Erythroblast (primary cell): Measurements from ENCODE around the gene ECHS1.

ENCODE experiments used
- DNase-seq, 2 experiments: peaks; one replicate each; lab custom pipeline; 2025; lab: John Stamatoyannopoulos, UW
- GATA1 ChIP-seq: IDR thresholded peaks from 2 replicates; pipeline ENCODE4 v1.6.1; 2011; ENCODE audit warnings: low read depth, mild to moderate bottlenecking, control low read depth, low read length, moderate library complexity
- POLR2A ChIP-seq: IDR thresholded peaks from 2 replicates; pipeline ENCODE4 v1.6.1; 2011; ENCODE audit warnings: mild to moderate bottlenecking, low read length

ECHS1 gene

DNA sequence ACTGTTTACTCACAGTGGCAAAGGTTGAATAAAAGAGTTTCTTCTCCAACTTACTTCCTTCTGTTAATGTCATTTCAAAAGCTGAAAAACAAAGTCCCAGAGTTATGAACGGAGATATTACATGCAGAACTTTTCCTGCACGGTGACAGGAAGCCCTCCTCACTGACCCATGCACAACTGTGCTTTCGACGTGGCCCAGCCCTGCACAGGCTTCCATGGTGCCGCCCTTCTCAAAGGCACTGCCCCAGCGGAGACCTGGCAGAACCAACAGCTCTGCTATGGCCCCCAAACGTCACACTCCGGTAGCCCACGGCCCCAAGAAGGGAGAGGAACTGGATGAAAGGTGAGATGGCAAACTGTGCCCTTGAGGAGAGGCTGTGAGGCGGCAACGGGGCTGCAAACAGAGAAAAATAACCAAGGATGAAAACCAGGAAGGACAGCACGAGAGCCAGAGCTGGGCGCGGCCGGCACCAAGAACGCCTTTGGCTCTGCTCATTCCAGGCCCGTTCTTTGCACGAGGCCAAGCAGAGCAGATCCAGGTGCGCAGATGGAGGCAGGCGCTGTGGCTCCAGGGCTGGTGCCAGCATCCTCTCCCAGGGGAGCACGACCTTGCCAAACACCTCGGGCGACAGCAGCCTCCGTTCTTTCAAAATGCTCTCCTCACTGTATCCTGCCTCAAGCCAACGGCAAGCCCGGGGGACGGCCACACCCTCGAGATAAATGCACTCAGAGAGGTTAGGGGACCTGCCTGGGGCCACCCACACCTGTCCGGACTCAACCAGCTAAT, 8.3 kb downstream of the ECHS1 start:
- no peak for DNase-seq
- no peak for TF ChIP-seq GATA1
- no peak for TF ChIP-seq POLR2A

DNA sequence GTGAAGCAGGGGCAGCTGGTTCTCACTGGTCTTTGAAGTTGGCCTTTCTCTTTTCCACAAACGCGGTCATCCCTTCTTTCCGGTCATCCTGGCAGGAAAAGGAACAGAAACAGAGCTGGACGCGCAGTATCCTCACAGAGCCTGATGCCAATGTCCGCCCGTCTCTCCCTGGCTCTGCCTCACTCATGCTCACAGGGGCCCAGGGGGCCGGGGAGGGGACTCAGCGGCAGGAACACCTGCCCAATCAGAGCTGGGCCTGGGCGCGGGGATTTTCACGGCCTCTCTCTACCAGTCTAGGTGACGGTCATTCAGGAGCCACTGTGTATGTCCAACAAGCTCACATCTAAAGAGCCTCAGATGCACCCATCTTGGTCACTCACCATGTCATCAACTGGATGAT, 10.3 kb downstream of the ECHS1 start:
- TF ChIP-seq POLR2A, result no peak
- no peak for TF ChIP-seq GATA1
- DNase-seq, result no peak

GRCh38 chr10:133361773-133362441, 11.2 kb downstream of the ECHS1 start:
- DNase-seq, result no peak
- TF ChIP-seq POLR2A, result no peak
- no peak for TF ChIP-seq GATA1

DNA sequence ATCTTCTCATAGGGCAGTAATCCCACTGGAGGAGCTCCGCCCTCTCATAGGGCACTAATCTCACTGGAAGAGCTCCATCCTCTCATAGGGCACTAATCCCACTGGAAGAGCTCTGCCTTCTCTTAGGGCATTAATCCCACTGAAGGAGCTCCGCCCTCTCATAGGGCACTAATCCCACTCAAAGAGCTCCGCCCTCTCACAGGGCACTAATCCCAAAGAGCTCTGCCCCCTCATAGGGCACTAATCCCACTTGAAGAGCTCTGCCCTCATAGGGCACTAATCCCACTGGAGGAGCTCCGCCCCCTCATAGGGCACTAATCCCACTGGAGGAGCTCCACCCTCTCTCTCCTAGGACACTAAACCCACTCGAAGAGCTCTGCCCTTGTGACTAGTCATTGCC, 11.9 kb downstream of the ECHS1 start:
- DNase-seq, result no peak
- no peak for TF ChIP-seq GATA1
- no peak for TF ChIP-seq POLR2A

GRCh38 chr10:133359972-133360610, 13.1 kb downstream of the ECHS1 start:
- TF ChIP-seq POLR2A, result no peak
- TF ChIP-seq GATA1, result no peak

GRCh38 chr10:133359554-133359971, 13.6 kb downstream of the ECHS1 start:
- TF ChIP-seq GATA1, result no peak
- TF ChIP-seq POLR2A, result no peak
- peak; percentile 74 to 82 for DNase-seq

More at GRCh38 chr10:133359972-133360610, 13.1 kb downstream of the ECHS1 start:
- peak in 1 of 2 experiments; percentile 74 for DNase-seq

- TF ChIP-seq GATA1 (no peak), POLR2A (no peak)
- DNase-seq, result no peak
Measured at GRCh38 chr10:133358925-133359310, 14.2 kb downstream of the ECHS1 start.

- no peak for TF ChIP-seq POLR2A
- TF ChIP-seq GATA1, result no peak
- DNase-seq, result no peak
Measured at GRCh38 chr10:133358162-133358924, 14.8 kb downstream of the ECHS1 start.

DNA sequence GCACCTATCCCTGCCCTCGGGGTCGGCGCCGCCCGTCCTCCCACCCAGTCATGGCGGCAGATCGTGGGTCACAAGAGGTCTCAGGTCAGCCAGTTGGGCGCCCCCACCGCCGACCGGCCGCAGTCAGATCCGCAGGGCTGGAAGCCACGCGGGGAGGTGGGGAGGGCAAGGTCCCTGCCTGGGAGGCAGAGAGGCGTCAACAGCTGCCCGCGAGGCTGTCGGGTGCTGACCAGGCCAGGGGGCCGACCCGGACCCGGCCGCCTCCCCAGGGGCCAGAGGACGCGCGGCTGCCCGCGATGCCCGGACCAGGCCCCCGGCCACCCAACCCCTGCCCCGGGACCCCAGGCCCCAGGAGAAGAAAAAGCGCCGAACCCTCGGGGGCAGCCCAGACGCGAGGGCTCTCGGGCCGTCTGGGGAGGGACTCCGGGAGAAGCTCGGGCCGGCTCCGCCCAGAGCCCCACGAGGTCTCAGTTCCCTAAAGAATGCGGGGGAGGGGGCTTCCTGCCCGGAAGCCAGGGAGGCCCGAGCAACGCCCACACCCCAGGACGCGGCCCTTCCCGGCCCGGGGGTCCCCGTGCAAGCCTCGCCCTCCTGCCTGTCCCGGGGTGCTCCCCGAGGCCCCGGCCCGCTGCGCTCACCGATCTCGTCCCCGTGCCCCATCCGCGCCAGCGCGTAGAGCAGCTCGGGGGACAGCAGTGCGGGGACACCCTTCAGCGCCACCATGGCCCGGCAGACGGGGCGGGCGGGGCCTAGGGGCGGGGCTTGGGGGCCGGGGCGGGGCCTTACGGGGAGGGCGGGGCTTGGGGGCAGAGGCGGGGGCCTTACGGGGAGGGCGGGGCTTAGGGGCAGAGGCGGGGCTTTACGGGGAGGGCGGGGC, 15.6 kb downstream of the ECHS1 start, which contains the start of gene FUOM:
FUOM (minus strand) TSS at position 735 of the 877 bp plus-strand sequence; CDS start at position 723, 12 bp downstream.
- DNase-seq, result peak; percentile 73 to 77
- TF ChIP-seq GATA1, result no peak
- TF ChIP-seq POLR2A, result no peak

- TF ChIP-seq GATA1 (no peak), POLR2A (no peak)
- DNase-seq, result no peak
Measured at GRCh38 chr10:133356549-133357284, 16.4 kb downstream of the ECHS1 start.

DNA sequence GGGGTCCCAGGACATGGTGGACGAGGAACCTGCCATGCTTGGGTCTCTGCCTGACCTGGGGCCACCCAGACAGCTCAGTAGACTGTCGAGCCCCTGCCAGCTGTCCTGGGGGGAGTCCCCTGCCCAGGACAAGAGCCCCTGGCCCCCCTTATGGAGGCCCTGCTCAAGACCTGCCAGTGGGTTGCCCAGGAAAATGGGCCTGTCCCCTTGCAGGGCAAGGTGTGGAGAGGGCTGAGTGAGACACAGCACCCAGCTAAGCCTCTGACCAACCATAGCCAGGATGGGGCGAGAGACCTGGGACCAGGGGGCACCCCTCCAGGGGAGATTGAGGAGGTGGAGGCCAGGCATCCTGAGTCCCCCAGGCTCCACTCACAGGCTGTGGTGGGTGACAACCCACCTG, 17.2 kb downstream of the ECHS1 start:
- TF ChIP-seq GATA1 (no peak), POLR2A (no peak)
- no peak for DNase-seq

DNA sequence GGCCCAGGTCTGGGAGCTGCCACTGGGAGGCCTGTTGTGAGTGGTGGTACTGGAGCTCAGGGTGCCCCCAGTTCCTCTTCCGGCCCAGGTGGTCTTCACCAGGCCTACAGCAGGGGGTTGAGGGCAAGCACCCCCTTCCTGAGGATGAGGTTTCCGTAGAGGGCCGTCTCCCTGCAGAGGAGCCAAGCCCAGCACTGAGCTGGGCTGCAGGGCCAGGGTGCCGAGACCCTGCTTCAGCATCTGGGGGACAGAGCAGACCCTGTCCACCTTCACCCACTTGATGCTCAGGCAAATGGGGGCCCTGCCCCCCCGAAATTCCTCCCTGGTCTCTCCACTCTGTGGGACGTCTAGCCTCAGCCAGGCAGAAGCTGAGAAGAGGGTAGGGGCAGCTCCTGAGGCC, 17.9 kb downstream of the ECHS1 start:
- DNase-seq, result no peak
- TF ChIP-seq POLR2A (no peak), GATA1 (no peak)
